CD14-positive monocyte (primary cell): Measurements from ENCODE around the gene MLXIP. TPM values are rescaled to one million over a fixed set of nuclear protein-coding genes. Genes with fewer than 3 reads are reported as not detected.

Experiments used
- DNase-seq, 3 donors: peaks; one replicate each; pipeline ENCODE4 v3.0.0-alpha.2; 2011 to 2022
- H2AFZ ChIP-seq: 2 replicates; pipeline ENCODE4 v1.6.0; 2012; ENCODE audit warnings: mild to moderate bottlenecking, low read depth, low read length, inconsistent platforms; ENCODE audit not compliant: insufficient read depth, poor library complexity, severe bottlenecking
- H3K27ac ChIP-seq, 2 donors: 1 replicate in 1 of 2; 2 replicates in 1 of 2; pipeline ENCODE4 v1.5.1; 2012 to 2013; ENCODE audit warnings: low read length in 2 of 2, control low read depth in 1 of 2, inconsistent platforms in 1 of 2, low read depth in 1 of 2, mild to moderate bottlenecking in 1 of 2
- H3K27me3 ChIP-seq, 2 donors: one replicate each; pipeline versions ENCODE4 v1.6.0 to v1.6.1; 2011 to 2013; ENCODE audit warnings: low read length in 2 of 2; ENCODE audit not compliant: control insufficient read depth in 2 of 2, insufficient read depth in 2 of 2
- H3K36me3 ChIP-seq, 2 donors: replicated peaks in 1 of 2; 1 replicate in 1 of 2; 2 replicates in 1 of 2; pipeline versions ENCODE4 v1.5.1 to v1.6.1; 2012 to 2013; ENCODE audit warnings: low read length in 2 of 2, control low read depth in 1 of 2, inconsistent platforms in 1 of 2, mild to moderate bottlenecking in 1 of 2; ENCODE audit not compliant: insufficient read depth in 2 of 2, control insufficient read depth in 1 of 2
- H3K4me1 ChIP-seq, 2 donors: 1 replicate in 1 of 2; 2 replicates in 1 of 2; pipeline versions ENCODE4 v1.5.1 to v1.6.1; 2012 to 2013; ENCODE audit warnings: low read length in 2 of 2, control low read depth in 1 of 2, inconsistent platforms in 1 of 2, mild to moderate bottlenecking in 1 of 2, moderate library complexity in 1 of 2; ENCODE audit not compliant: insufficient read depth in 2 of 2, control insufficient read depth in 1 of 2
- H3K4me2 ChIP-seq: replicated peaks from 2 replicates; pipeline ENCODE3; 2012; ENCODE audit warnings: low read length, moderate library complexity, mild to moderate bottlenecking; ENCODE audit not compliant: poor library complexity, severe bottlenecking; ENCODE audit errors: extremely low read depth
- H3K4me3 ChIP-seq, 3 experiments: fragments of 200-600 bp in 1 of 3; sonication (generic) in 1 of 3; replicated peaks in 1 of 3; 1 replicate in 2 of 3; 2 replicates in 1 of 3; pipeline ENCODE4 v1.5.1; 2011 to 2013; ENCODE audit warnings: low read length in 3 of 3, mild to moderate bottlenecking in 3 of 3, control low read depth in 2 of 3, low read depth in 2 of 3, inconsistent platforms in 1 of 3, moderate library complexity in 1 of 3
- H3K79me2 ChIP-seq: 2 replicates; pipeline ENCODE4 v1.6.0; 2012; ENCODE audit warnings: mild to moderate bottlenecking, control low read depth, inconsistent platforms, low read length, moderate library complexity; ENCODE audit not compliant: insufficient read depth
- H3K9ac ChIP-seq: 2 replicates; pipeline ENCODE4 v1.6.0; 2017; ENCODE audit warnings: low read length, mild to moderate bottlenecking; ENCODE audit not compliant: insufficient read depth, poor library complexity, severe bottlenecking
- H3K9me3 ChIP-seq, 2 donors: replicated peaks in 1 of 2; 1 replicate in 1 of 2; 2 replicates in 1 of 2; pipeline versions ENCODE4 v1.5.1 to v1.6.1; 2012 to 2013; ENCODE audit warnings: low read length in 2 of 2, control low read depth in 1 of 2; ENCODE audit not compliant: control insufficient read depth in 1 of 2, insufficient read depth in 1 of 2
- H4K20me1 ChIP-seq: 2 replicates; pipeline ENCODE4 v1.6.0; 2012; ENCODE audit warnings: mild to moderate bottlenecking, low read length, control low read depth, moderate library complexity; ENCODE audit not compliant: insufficient read depth
- H3K27ac Mint-ChIP-seq, 7 donors: one replicate each; pipeline ENCODE4 v1.8.0; 2020; ENCODE audit warnings: mild to moderate bottlenecking in 7 of 7, mixed read lengths in 7 of 7, moderate library complexity in 6 of 7, inconsistent platforms in 2 of 7
- H3K27me3 Mint-ChIP-seq, 3 donors: one replicate each; pipeline ENCODE4 v1.8.0; 2021 to 2022; ENCODE audit warnings: low read depth in 3 of 3, mild to moderate bottlenecking in 3 of 3, mixed read lengths in 3 of 3, moderate library complexity in 3 of 3, inconsistent platforms in 1 of 3
- H3K36me3 Mint-ChIP-seq, 2 donors: one replicate each; pipeline ENCODE4 v1.8.0; 2020; ENCODE audit warnings: mixed read lengths in 2 of 2, inconsistent platforms in 1 of 2, mild to moderate bottlenecking in 1 of 2
- H3K4me1 Mint-ChIP-seq: one replicate; pipeline ENCODE4 v1.8.0; 2020; ENCODE audit warnings: mild to moderate bottlenecking, mixed read lengths
- H3K4me3 Mint-ChIP-seq, 2 donors: one replicate each; pipeline ENCODE4 v1.8.0; 2020; ENCODE audit warnings: mild to moderate bottlenecking in 2 of 2, mixed read lengths in 2 of 2, moderate library complexity in 1 of 2
- H3K9me3 Mint-ChIP-seq, 7 donors: one replicate each; pipeline ENCODE4 v1.8.0; 2020 to 2022; ENCODE audit warnings: mixed read lengths in 7 of 7, mild to moderate bottlenecking in 6 of 7, moderate library complexity in 6 of 7, inconsistent platforms in 2 of 7
- WGBS: methylation state at CpG from one replicate; pipeline ENCODE4 v1.1.5; 2013; ENCODE audit warnings: missing lambda C conversion rate; ENCODE audit not compliant: insufficient coverage; 5-methylcytosine and 5-hydroxymethylcytosine counted together
- intact Hi-C, 2 donors: fragments of 100-400 bp; cut with micrococcal nuclease; formaldehyde crosslinking; loops; one replicate each; pipeline versions ENCODE4 v1.15.0 to v1.15.1; 2023
- polyA plus RNA-seq, 3 donors: library from polyadenylated mRNA; depleted of rRNA in 1 of 3; unstranded in 2 of 3; stranded (reverse) in 1 of 3; fragments of 300-500 nt in 2 of 3; fragments of >200 nt in 1 of 3; fragmentation: Illumina TruSeq in 2 of 3; gene quantifications; 1 replicate in 2 of 3; 2 replicates in 1 of 3; pipeline ENCODE4 v1.2.3, GENCODE V29; 2012 to 2021
- TF ChIP-seq, protein P1 (sequence below): fragments of 200-600 bp; IDR thresholded peaks from one replicate; pipeline ENCODE4 v1.8.0; 2022; ENCODE audit warnings: antibody characterized with exemption, mild to moderate bottlenecking

MLXIP gene
- polyA plus RNA-seq, 3 donors = 4.5 to 44.8 (median 4.6) TPM

DNA sequence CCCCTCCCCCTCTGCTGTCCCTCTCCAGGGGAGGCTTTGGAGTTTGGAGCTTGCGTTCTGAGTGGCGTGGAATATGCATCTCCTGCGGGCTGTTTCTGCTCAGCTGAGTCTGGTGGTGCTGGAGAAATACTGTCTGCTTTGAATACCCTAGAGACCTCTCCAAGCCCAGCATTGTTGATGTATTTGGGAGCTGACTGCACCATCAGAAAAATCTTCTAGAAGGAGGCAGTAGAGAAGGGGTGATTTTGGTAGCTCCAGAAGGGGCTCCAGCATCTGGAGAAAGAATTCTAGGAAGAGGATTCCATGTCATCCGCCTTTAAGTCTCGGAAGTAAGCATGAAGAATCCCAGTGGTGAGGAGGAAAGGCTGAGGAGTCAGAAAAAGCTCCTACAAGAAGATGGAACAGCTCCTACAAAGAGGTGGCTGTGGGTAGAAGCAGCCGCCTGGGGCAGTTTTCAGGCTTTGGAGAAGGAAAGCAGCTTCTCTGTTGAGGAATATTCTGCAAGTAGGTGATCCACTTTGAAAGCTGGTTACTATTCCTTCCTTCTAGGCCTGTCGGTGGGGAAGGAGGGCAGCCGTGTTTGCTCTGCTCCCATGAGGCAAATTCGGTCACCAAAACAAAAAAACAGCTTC lies 9.7 kb downstream of the MLXIP start:
- no peaks in the 10 kb centered on the region for H3K27me3 ChIP-seq
- Mint-ChIP-seq H3K4me3 (no peak overlapping the region), H3K36me3 (peaks cover 40 to 64% of the 10 kb centered on the region in 2 donors), H3K27me3 (peaks cover 0 to 1% (median 1%) of the 10 kb centered on the region in 3 donors), H3K9me3 (peaks cover 0 to 2% (median 0%) of the 10 kb centered on the region in 7 donors), H3K27ac (peak overlapping the region in 6 of 7 donors; percentile 26 to 74 (median 54)), H3K4me1 (peaks cover 43% of the 10 kb centered on the region)
- no peak overlapping the region for H3K4me3 ChIP-seq
- peaks cover 22 to 72% of the 10 kb centered on the region in 2 donors for H3K36me3 ChIP-seq
- TF ChIP-seq, protein P1, sequence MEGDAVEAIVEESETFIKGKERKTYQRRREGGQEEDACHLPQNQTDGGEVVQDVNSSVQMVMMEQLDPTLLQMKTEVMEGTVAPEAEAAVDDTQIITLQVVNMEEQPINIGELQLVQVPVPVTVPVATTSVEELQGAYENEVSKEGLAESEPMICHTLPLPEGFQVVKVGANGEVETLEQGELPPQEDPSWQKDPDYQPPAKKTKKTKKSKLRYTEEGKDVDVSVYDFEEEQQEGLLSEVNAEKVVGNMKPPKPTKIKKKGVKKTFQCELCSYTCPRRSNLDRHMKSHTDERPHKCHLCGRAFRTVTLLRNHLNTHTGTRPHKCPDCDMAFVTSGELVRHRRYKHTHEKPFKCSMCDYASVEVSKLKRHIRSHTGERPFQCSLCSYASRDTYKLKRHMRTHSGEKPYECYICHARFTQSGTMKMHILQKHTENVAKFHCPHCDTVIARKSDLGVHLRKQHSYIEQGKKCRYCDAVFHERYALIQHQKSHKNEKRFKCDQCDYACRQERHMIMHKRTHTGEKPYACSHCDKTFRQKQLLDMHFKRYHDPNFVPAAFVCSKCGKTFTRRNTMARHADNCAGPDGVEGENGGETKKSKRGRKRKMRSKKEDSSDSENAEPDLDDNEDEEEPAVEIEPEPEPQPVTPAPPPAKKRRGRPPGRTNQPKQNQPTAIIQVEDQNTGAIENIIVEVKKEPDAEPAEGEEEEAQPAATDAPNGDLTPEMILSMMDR = no peak
- peaks cover 100% of the 10 kb centered on the region for H3K79me2 ChIP-seq
- H3K4me1 ChIP-seq = peaks cover 48 to 52% of the 10 kb centered on the region in 2 donors
- H3K27ac ChIP-seq = peak overlapping the region in 1 of 2 donors; percentile 46
- WGBS = 67% methylated on average over 4 of the region's 9 CpGs
- peaks cover 100% of the 10 kb centered on the region for H4K20me1 ChIP-seq
- DNase-seq = no peak
- intact Hi-C loops = loop anchor here in 1 of 2 donors (10.0 kb wide), 1 partner anchor 293 kb away; the partner anchor contains the start of gene RHOF
- H3K9me3 ChIP-seq = no peaks in the 10 kb centered on the region
- H3K9ac ChIP-seq = no peak overlapping the region
- no peak overlapping the region for H2AFZ ChIP-seq
- H3K4me2 ChIP-seq = no peak overlapping the region

DNA sequence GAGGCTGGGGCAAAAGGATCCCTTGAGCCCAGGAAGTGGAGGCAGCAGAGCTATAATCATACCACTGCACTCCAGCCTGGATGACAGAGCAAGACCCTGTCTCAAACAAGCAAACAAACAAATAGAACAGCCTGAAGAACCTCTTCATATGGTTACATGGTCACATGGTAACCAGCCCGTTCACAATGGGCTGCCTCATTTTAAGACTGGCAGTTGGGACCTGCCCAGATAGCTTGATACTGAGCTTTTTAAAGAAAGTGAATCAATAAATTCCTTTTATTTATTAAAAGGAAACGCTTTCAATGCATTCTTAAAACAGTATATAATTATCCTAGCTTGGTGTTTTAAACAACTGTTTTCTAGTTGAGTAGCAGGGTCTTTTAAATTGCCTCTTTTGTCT lies 10.5 kb downstream of the MLXIP start:
- TF ChIP-seq, protein P1 = no peak
- Mint-ChIP-seq H3K36me3 (peaks cover 33 to 57% of the 10 kb centered on the region in 2 donors), H3K27me3 (peaks cover 0 to 1% (median 1%) of the 10 kb centered on the region in 3 donors), H3K4me3 (no peak overlapping the region), H3K4me1 (peaks cover 35% of the 10 kb centered on the region), H3K27ac (peak overlapping the region in 3 of 7 donors; percentile 4 to 59 (median 50)), H3K9me3 (peaks cover 0 to 2% (median 0%) of the 10 kb centered on the region in 7 donors)
- H3K4me3 ChIP-seq = no peak overlapping the region
- H3K9ac ChIP-seq = no peak overlapping the region
- peaks cover 40 to 44% of the 10 kb centered on the region in 2 donors for H3K4me1 ChIP-seq
- peaks cover 100% of the 10 kb centered on the region for H3K79me2 ChIP-seq
- H3K9me3 ChIP-seq = no peaks in the 10 kb centered on the region
- H3K36me3 ChIP-seq = peaks cover 22 to 64% of the 10 kb centered on the region in 2 donors
- no peak for DNase-seq
- H4K20me1 ChIP-seq = peaks cover 100% of the 10 kb centered on the region
- WGBS = no CpG with 5 or more reads among the region's 2 CpGs
- intact Hi-C loops = loop anchor here in 1 of 2 donors (10.0 kb wide), 1 partner anchor 294 kb away; the partner anchor contains the start of gene RHOF
- no peaks in the 10 kb centered on the region for H3K27me3 ChIP-seq
- H3K4me2 ChIP-seq = no peak overlapping the region
- peak overlapping the region in 1 of 2 donors; percentile 66 for H3K27ac ChIP-seq
- H2AFZ ChIP-seq = no peak overlapping the region
